A549 (cell line): ENCODE data around the gene TUBB2A. TPM values are rescaled to one million over a fixed set of nuclear protein-coding genes. Genes with fewer than 3 reads are reported as not detected.

ENCODE experiments used
- ATAC-seq, 2 experiments: fragments of 200-7000 bp in 1 of 2; fragments of >200 bp in 1 of 2; cut with Nextera tagmentation in 1 of 2; cut with Tn5 transposase in 1 of 2; 3 replicates each; pipeline versions ENCODE4 v1.8.0 to v1.9.1; 2018 to 2020; ENCODE audit warnings: mild to moderate bottlenecking in 1 of 2, moderate library complexity in 1 of 2
- CTCF ChIA-PET: fragments of 300-600 bp; sonication (Branson Sonifier 250); formaldehyde crosslinking; extraction: SDS; loops from one replicate; lab custom pipeline; 2021; ENCODE audit warnings: antibody characterized with exemption, inconsistent platforms; lab: Yijun Ruan, JAX
- POLR2A ChIA-PET: fragments of 350-600 bp; formaldehyde crosslinking; extraction: SDS; loops from one replicate; lab custom pipeline; 2021; ENCODE audit warnings: antibody characterized with exemption, inconsistent platforms; lab: Yijun Ruan, JAX
- DNase-seq, 2 experiments: peaks; one replicate each; pipeline versions ENCODE4 v3.0.0 to v3.0.0-alpha.2; 2011 to 2016; ENCODE audit warnings: low read depth in 1 of 2, low spot score in 1 of 2
- FAIRE-seq: peaks from 2 replicates; lab custom pipeline; 2011; peaks lifted over from hg19 to GRCh38; lab: Jason Lieb, UNC
- H3K27ac ChIP-seq, 2 experiments: fragments of >200 bp; sonication (Bioruptor Twin); formaldehyde crosslinking; 3 replicates each; pipeline ENCODE4 v1.5.1; 2016 to 2017
- H3K4me1 ChIP-seq: fragments of >200 bp; sonication (Bioruptor Twin); formaldehyde crosslinking; 3 replicates; pipeline ENCODE4 v1.6.1; 2016
- H3K4me2 ChIP-seq: fragments of >200 bp; sonication (Bioruptor Twin); formaldehyde crosslinking; 3 replicates; pipeline ENCODE4 v1.6.1; 2016
- H3K4me3 ChIP-seq: fragments of >200 bp; sonication (Bioruptor Twin); formaldehyde crosslinking; 3 replicates; pipeline ENCODE4 v1.5.1; 2016
- H3K9me3 ChIP-seq: fragments of >200 bp; sonication (Bioruptor Twin); formaldehyde crosslinking; 3 replicates; pipeline ENCODE4 v1.6.1; 2016
- EP300 ChIP-seq, 2 experiments: fragments of >200 bp; sonication (Bioruptor Twin); formaldehyde crosslinking; IDR thresholded peaks; 2 replicates in 1 of 2; 3 replicates in 1 of 2; pipeline ENCODE4 v1.6.1; 2016 to 2017
- GATA3 ChIP-seq: IDR thresholded peaks from 2 replicates; pipeline ENCODE4 v1.6.1; 2012; ENCODE audit warnings: borderline replicate concordance
- HDAC2 ChIP-seq: fragments of 200-600 bp; sonication (generic); IDR thresholded peaks from 2 replicates; pipeline ENCODE4 v1.6.1; 2016
- JUNB ChIP-seq: fragments of >200 bp; sonication (Bioruptor Twin); formaldehyde crosslinking; IDR thresholded peaks from 2 replicates; pipeline ENCODE4 v1.6.1; 2016
- MAZ ChIP-seq: fragments of 150-350 bp; IDR thresholded peaks from 2 replicates; pipeline ENCODE4 v1.6.1; 2014; ENCODE audit warnings: antibody characterized with exemption, low read depth, low read length, borderline replicate concordance
- NR3C1 ChIP-seq: fragments of >200 bp; sonication (Bioruptor Twin); formaldehyde crosslinking; IDR thresholded peaks from 3 replicates; pipeline ENCODE4 v1.6.1; 2017
- RAD21 ChIP-seq, 2 experiments: fragments of >200 bp in 1 of 2; sonication (Bioruptor Twin) in 1 of 2; formaldehyde crosslinking in 1 of 2; IDR thresholded peaks in 1 of 2; conservative IDR thresholded peaks in 1 of 2; 2 replicates in 1 of 2; 3 replicates in 1 of 2; pipeline ENCODE4 v1.6.1; 2012 to 2018; ENCODE audit warnings: inconsistent platforms in 1 of 2
- RARB ChIP-seq: fragments of 250-450 bp; sonication (Bioruptor Pico); IDR thresholded peaks from 2 replicates; pipeline ENCODE4 v1.8.0; 2021; ENCODE audit warnings: mild to moderate bottlenecking, moderate library complexity
- RFX5 ChIP-seq: fragments of 450-650 bp; IDR thresholded peaks from 2 replicates; pipeline ENCODE4 v1.7.1; 2014; ENCODE audit warnings: antibody characterized with exemption, mild to moderate bottlenecking, moderate library complexity
- RNF2 ChIP-seq: fragments of 200-600 bp; sonication (generic); IDR thresholded peaks from 2 replicates; pipeline ENCODE4 v1.6.1; 2016; ENCODE audit warnings: low read depth, mild to moderate bottlenecking, antibody characterized with exemption, moderate library complexity, borderline replicate concordance
- SMC3 ChIP-seq: fragments of >200 bp; sonication (Bioruptor Twin); formaldehyde crosslinking; IDR thresholded peaks from 3 replicates; pipeline ENCODE4 v1.6.1; 2018; ENCODE audit warnings: inconsistent platforms
- TFCP2L1 ChIP-seq: fragments of 250-450 bp; sonication (Bioruptor Pico); IDR thresholded peaks from 2 replicates; pipeline ENCODE4 v1.5.0; 2021; ENCODE audit warnings: mild to moderate bottlenecking
- ZFP36 ChIP-seq: fragments of 450-650 bp; IDR thresholded peaks from 2 replicates; pipeline ENCODE4 v1.6.1; 2014; ENCODE audit warnings: borderline replicate concordance; ENCODE audit not compliant: partially characterized antibody
- ZSCAN20 ChIP-seq: fragments of 250-450 bp; sonication (Bioruptor Pico); IDR thresholded peaks from 2 replicates; pipeline ENCODE4 v1.8.0; 2022; ENCODE audit warnings: mild to moderate bottlenecking, moderate library complexity
- WGBS: methylation state at CpG from one replicate; pipeline ENCODE4 v1.1.6; 2017; ENCODE audit errors: missing lambda C conversion rate; 5-methylcytosine and 5-hydroxymethylcytosine counted together
- polyA plus RNA-seq, 4 experiments: library from polyadenylated mRNA; depleted of rRNA in 3 of 4; stranded (reverse); fragments of >200 nt; fragmentation: RNase III in 1 of 4; extraction: RNeasy Plus Mini Kit Qiagen cat#74134 plus additional on column Dnase treatment in 1 of 4; gene quantifications; 2 replicates in 3 of 4; 3 replicates in 1 of 4; pipeline ENCODE4 v1.2.3, GENCODE V29; 2011 to 2017
- TF ChIP-seq, protein P1 (sequence below): fragments of 250-450 bp; sonication (Bioruptor Pico); IDR thresholded peaks from 2 replicates; pipeline ENCODE4 v1.5.0; 2020; ENCODE audit warnings: low read depth, mild to moderate bottlenecking, moderate library complexity
- TF ChIP-seq, protein P2 (sequence below): fragments of >200 bp; sonication (Bioruptor Twin); formaldehyde crosslinking; IDR thresholded peaks from 3 replicates; pipeline ENCODE4 v1.5.1; 2016
- TF ChIP-seq, protein P3 (sequence below): fragments of >200 bp; sonication (Bioruptor Twin); formaldehyde crosslinking; IDR thresholded peaks from 3 replicates; pipeline ENCODE4 v1.6.1; 2016
- TF ChIP-seq, protein P4 (sequence below): fragments of 450-650 bp; IDR thresholded peaks from 2 replicates; pipeline ENCODE4 v1.6.1; 2014; ENCODE audit warnings: antibody characterized with exemption
- TF ChIP-seq, protein P5 (sequence below): fragments of 150-350 bp; IDR thresholded peaks from 2 replicates; pipeline ENCODE4 v1.6.1; 2014; ENCODE audit warnings: low read depth, mild to moderate bottlenecking, low read length

Gene TUBB2A
- polyA plus RNA-seq, 2 of the 4 experiments (the other 2 are of a cell fraction), result 23.9 to 47.4 TPM

DNA sequence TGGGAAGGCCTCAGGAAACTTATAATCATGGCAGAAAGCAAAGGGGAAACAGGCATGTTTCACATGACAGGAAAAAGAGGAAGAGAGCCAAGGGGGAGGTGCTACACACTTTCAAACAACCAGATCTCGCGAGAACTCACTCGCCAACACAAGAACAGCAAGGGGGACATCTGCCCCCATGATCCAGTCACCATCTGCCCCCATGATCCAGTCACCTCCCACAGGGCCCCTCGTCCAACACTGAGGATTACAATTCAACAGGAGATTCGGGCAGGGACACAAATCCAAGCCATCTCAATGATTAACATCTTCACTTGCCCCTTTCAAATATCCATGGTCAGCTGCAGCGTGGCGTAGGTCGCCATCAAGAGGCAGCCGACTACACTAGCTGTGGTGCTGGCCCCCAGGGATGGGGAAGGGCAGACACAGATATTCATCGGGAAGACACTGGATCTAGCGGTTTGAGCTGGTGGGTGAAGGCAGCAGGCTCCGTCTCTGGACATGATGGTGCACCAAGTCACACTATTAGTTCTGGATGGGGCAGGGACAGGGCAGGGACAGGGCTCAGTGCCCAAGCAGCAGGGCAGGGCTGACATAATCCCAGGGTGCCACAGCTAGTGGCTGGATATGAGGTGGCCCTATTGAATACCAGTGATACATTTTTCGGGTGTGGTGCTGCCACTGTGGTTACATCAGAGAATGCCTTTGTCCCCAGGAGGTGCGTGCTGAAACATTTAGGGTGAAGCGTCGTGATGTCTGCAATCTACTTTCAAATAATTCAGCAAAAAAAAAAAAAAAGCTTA, 38.6 kb upstream of the TUBB2A start (continued):
- no peak for TF ChIP-seq MAZ
- TF ChIP-seq RAD21 (conservative IDR thresholded peaks at IDR 0.05 in 1 of 2, IDR thresholded peaks at IDR 0.05 in 1 of 2), result peak; percentile 43 to 49; a peak in 4 of 5 replicates

DNA sequence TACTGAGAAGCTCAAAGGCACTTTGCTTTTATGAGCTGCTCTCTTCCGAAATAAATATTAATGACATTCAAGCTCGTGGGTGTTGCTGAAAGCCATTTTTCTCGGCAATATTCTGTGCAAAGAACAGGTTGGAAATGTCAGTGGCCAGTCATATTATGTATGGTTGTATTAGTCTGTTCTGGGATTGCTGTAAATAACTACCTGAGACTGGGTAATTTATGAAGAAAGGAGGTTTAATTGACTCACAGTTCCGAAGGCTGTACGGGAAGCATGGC, 38.0 kb upstream of the TUBB2A start:
- peak overlapping the region; percentile 66 to 74; a peak in 4 of 6 replicates for H3K27ac ChIP-seq
- 0 out of 3 replicates have a peak overlapping the region, but pooled peaks have one; percentile 70 for H3K4me2 ChIP-seq
- CTCF ChIA-PET, result no interaction called here
- H3K4me3 ChIP-seq, result no peak overlapping the region
- ATAC-seq (no peak; a peak in 1 of 6 replicates), DNase-seq (no peak)
- TF ChIP-seq RARB (CRISPR knock-in tag), result no peak
- no peak for TF ChIP-seq SMC3
- no peak for TF ChIP-seq HDAC2
- TF ChIP-seq, protein P1, sequence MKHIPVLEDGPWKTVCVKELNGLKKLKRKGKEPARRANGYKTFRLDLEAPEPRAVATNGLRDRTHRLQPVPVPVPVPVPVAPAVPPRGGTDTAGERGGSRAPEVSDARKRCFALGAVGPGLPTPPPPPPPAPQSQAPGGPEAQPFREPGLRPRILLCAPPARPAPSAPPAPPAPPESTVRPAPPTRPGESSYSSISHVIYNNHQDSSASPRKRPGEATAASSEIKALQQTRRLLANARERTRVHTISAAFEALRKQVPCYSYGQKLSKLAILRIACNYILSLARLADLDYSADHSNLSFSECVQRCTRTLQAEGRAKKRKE, result no peak
- TF ChIP-seq GATA3, result no peak
- no peak for TF ChIP-seq ZFP36
- TF ChIP-seq, protein P2, sequence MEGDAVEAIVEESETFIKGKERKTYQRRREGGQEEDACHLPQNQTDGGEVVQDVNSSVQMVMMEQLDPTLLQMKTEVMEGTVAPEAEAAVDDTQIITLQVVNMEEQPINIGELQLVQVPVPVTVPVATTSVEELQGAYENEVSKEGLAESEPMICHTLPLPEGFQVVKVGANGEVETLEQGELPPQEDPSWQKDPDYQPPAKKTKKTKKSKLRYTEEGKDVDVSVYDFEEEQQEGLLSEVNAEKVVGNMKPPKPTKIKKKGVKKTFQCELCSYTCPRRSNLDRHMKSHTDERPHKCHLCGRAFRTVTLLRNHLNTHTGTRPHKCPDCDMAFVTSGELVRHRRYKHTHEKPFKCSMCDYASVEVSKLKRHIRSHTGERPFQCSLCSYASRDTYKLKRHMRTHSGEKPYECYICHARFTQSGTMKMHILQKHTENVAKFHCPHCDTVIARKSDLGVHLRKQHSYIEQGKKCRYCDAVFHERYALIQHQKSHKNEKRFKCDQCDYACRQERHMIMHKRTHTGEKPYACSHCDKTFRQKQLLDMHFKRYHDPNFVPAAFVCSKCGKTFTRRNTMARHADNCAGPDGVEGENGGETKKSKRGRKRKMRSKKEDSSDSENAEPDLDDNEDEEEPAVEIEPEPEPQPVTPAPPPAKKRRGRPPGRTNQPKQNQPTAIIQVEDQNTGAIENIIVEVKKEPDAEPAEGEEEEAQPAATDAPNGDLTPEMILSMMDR, result no peak
- TF ChIP-seq EP300 (IDR thresholded peaks at IDR 0.05), result no peak
- TF ChIP-seq NR3C1, result no peak
- TF ChIP-seq, protein P3, sequence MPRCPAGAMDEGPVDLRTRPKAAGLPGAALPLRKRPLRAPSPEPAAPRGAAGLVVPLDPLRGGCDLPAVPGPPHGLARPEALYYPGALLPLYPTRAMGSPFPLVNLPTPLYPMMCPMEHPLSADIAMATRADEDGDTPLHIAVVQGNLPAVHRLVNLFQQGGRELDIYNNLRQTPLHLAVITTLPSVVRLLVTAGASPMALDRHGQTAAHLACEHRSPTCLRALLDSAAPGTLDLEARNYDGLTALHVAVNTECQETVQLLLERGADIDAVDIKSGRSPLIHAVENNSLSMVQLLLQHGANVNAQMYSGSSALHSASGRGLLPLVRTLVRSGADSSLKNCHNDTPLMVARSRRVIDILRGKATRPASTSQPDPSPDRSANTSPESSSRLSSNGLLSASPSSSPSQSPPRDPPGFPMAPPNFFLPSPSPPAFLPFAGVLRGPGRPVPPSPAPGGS, result no peak
- no peak for TF ChIP-seq TFCP2L1
- no peak for TF ChIP-seq ZSCAN20 (CRISPR knock-in tag)
- no peak for TF ChIP-seq RNF2
- TF ChIP-seq, protein P4, sequence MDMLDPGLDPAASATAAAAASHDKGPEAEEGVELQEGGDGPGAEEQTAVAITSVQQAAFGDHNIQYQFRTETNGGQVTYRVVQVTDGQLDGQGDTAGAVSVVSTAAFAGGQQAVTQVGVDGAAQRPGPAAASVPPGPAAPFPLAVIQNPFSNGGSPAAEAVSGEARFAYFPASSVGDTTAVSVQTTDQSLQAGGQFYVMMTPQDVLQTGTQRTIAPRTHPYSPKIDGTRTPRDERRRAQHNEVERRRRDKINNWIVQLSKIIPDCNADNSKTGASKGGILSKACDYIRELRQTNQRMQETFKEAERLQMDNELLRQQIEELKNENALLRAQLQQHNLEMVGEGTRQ, result no peak
- no peak for TF ChIP-seq RAD21 (conservative IDR thresholded peaks at IDR 0.05 in 1 of 2, IDR thresholded peaks at IDR 0.05 in 1 of 2)
- TF ChIP-seq JUNB, result no peak
- TF ChIP-seq RFX5, result no peak
- TF ChIP-seq, protein P5, sequence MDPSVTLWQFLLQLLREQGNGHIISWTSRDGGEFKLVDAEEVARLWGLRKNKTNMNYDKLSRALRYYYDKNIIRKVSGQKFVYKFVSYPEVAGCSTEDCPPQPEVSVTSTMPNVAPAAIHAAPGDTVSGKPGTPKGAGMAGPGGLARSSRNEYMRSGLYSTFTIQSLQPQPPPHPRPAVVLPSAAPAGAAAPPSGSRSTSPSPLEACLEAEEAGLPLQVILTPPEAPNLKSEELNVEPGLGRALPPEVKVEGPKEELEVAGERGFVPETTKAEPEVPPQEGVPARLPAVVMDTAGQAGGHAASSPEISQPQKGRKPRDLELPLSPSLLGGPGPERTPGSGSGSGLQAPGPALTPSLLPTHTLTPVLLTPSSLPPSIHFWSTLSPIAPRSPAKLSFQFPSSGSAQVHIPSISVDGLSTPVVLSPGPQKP, result no peak
- TF ChIP-seq, all 56 proteins: peak for 0
- H3K9me3 ChIP-seq, result no peaks in the 10 kb centered on the region
- POLR2A ChIA-PET, result no interaction called here
- H3K4me1 ChIP-seq, result peaks cover 17% of the 10 kb centered on the region
- WGBS, result 85% methylated on average over 5 of the region's 5 CpGs
- no peak for FAIRE-seq
